ENCODE measurements around the gene HOXB5.
A peak's percentile ranks its signal among the peaks of the same experiment; 100 is the strongest.

The HOXB5 gene

GRCh38 chr17:48544349-48545021 lies 49.1 kb downstream of the HOXB5 start (continued):
- no peak for TF ChIP-seq BCL6B (tag by site-specific recombination; IDR thresholded peaks at IDR 0.05)
- no peak for TF ChIP-seq REST (tag by site-specific recombination; IDR thresholded peaks at IDR 0.05)
- TF ChIP-seq GLIS2 (tag by site-specific recombination; IDR thresholded peaks at IDR 0.05), result peak; percentile 78
- TF ChIP-seq ZNF776 (tag by site-specific recombination; IDR thresholded peaks at IDR 0.05; ENCODE audit: borderline replicate concordance), result no peak
- TF ChIP-seq ZNF302 (tag by site-specific recombination; IDR thresholded peaks at IDR 0.05; ENCODE audit: low read depth), result no peak
- TF ChIP-seq ZNF23 (tag by site-specific recombination; IDR thresholded peaks at IDR 0.05; ENCODE audit: borderline replicate concordance), result no peak
- TF ChIP-seq ZNF274 (IDR thresholded peaks at IDR 0.05; ENCODE audit: low read length), result no peak
- no peak for TF ChIP-seq ZNF274 (tag by site-specific recombination; IDR thresholded peaks at IDR 0.05; ENCODE audit: borderline replicate concordance)
- TF ChIP-seq ATF2 (tag by site-specific recombination; IDR thresholded peaks at IDR 0.05; ENCODE audit: low read depth), result no peak
- TF ChIP-seq ZNF24 (tag by site-specific recombination; IDR thresholded peaks at IDR 0.05), result no peak; the same call in 1 of the 2 replicates
- no peak for TF ChIP-seq ZNF692 (tag by site-specific recombination; IDR thresholded peaks at IDR 0.05)
- no peak for TF ChIP-seq ZNF350 (tag by site-specific recombination; IDR thresholded peaks at IDR 0.05)
- peak; percentile 18; the same call in 1 of the 2 replicates for TF ChIP-seq ZNF629 (tag by site-specific recombination; IDR thresholded peaks at IDR 0.05)
- no peak for TF ChIP-seq CTCF (tag by site-specific recombination; IDR thresholded peaks at IDR 0.05)
- no peak for TF ChIP-seq ZSCAN5A (tag by site-specific recombination; IDR thresholded peaks at IDR 0.05)
- no peak for TF ChIP-seq ZNF580 (tag by site-specific recombination; IDR thresholded peaks at IDR 0.05)
- TF ChIP-seq ZNF16 (tag by site-specific recombination; IDR thresholded peaks at IDR 0.05; ENCODE audit: low read depth), result no peak
- peak; percentile 38; the same call in 1 of the 2 replicates for TF ChIP-seq KLF8 (tag by site-specific recombination; IDR thresholded peaks at IDR 0.05)
- no peak for TF ChIP-seq ZNF423 (tag by site-specific recombination; IDR thresholded peaks at IDR 0.05)
- 0 out of 2 replicates have a peak, but pooled peaks have one; percentile 12 for TF ChIP-seq OSR2 (tag by site-specific recombination; IDR thresholded peaks at IDR 0.05)
- TF ChIP-seq HIC1 (tag by site-specific recombination; IDR thresholded peaks at IDR 0.05), result peak; percentile 51; the same call in 1 of the 2 replicates
- TF ChIP-seq ZNF404 (tag by site-specific recombination; IDR thresholded peaks at IDR 0.05), result no peak
- TF ChIP-seq ZSCAN30 (tag by site-specific recombination; IDR thresholded peaks at IDR 0.05), result 0 out of 2 replicates have a peak, but pooled peaks have one; percentile 34
- TF ChIP-seq ZNF530 (tag by site-specific recombination; IDR thresholded peaks at IDR 0.05; ENCODE audit: low read depth), result no peak
- no peak for TF ChIP-seq ZNF596 (tag by site-specific recombination; IDR thresholded peaks at IDR 0.05)
- no peak for TF ChIP-seq ZSCAN23 (tag by site-specific recombination; IDR thresholded peaks at IDR 0.05)
